GM23248 (cell line): ENCODE measurements around the gene KLHL41. TPM values are rescaled to one million over a fixed set of nuclear protein-coding genes. Genes with fewer than 3 reads are reported as not detected.
"Not testable (repeated sequence)": the region's sequence is repeated elsewhere in the genome, so short reads cannot be mapped to it uniquely, and the experiment has no call there.

Experiments used
- DNase-seq: peaks from one replicate; pipeline ENCODE4 v3.0.0-alpha.2; 2015
- H2AFZ ChIP-seq: fragments of 200-600 bp; sonication (generic); 2 replicates; pipeline ENCODE4 v1.6.1; 2016; ENCODE audit warnings: antibody characterized with exemption
- H3F3A ChIP-seq: fragments of 200-600 bp; sonication (generic); 2 replicates; pipeline ENCODE4 v1.6.1; 2016; ENCODE audit warnings: mild to moderate bottlenecking, antibody characterized with exemption, mixed run types; ENCODE audit not compliant: insufficient read depth
- H3K27ac ChIP-seq: fragments of 200-600 bp; sonication (generic); 2 replicates; pipeline ENCODE4 v1.5.1; 2016; ENCODE audit warnings: mild to moderate bottlenecking
- H3K27me3 ChIP-seq: fragments of 200-600 bp; sonication (generic); replicated peaks from 2 replicates; pipeline ENCODE4 v1.6.1; 2016; ENCODE audit warnings: mild to moderate bottlenecking; ENCODE audit not compliant: insufficient read depth
- H3K36me3 ChIP-seq: fragments of 200-600 bp; sonication (generic); 2 replicates; pipeline ENCODE4 v1.6.1; 2016; ENCODE audit warnings: low read depth, mild to moderate bottlenecking
- H3K4me1 ChIP-seq: fragments of 200-600 bp; sonication (generic); 2 replicates; pipeline ENCODE4 v1.6.1; 2016; ENCODE audit warnings: mild to moderate bottlenecking; ENCODE audit not compliant: insufficient read depth
- H3K4me2 ChIP-seq: fragments of 200-600 bp; sonication (generic); one replicate; pipeline ENCODE4 v1.6.1; 2016; ENCODE audit warnings: mild to moderate bottlenecking; ENCODE audit not compliant: unreplicated experiment
- H3K4me3 ChIP-seq: fragments of 200-600 bp; sonication (generic); 2 replicates; pipeline ENCODE4 v1.5.1; 2016; ENCODE audit warnings: mild to moderate bottlenecking
- H3K79me2 ChIP-seq: fragments of 200-600 bp; sonication (generic); 2 replicates; pipeline ENCODE4 v1.6.1; 2016; ENCODE audit warnings: mild to moderate bottlenecking; ENCODE audit not compliant: insufficient read depth
- H3K9ac ChIP-seq: fragments of 200-600 bp; sonication (generic); 2 replicates; pipeline ENCODE4 v1.6.1; 2016; ENCODE audit warnings: mild to moderate bottlenecking
- H3K9me2 ChIP-seq: fragments of 200-600 bp; sonication (generic); 2 replicates; pipeline ENCODE4 v1.6.1; 2016; ENCODE audit warnings: mixed run types, mild to moderate bottlenecking, moderate library complexity; ENCODE audit not compliant: insufficient read depth
- H3K9me3 ChIP-seq: fragments of 200-600 bp; sonication (generic); one replicate; pipeline ENCODE4 v1.6.1; 2017; ENCODE audit warnings: low read depth
- H4K20me1 ChIP-seq: fragments of 200-600 bp; sonication (generic); 2 replicates; pipeline ENCODE4 v1.6.0; 2016; ENCODE audit not compliant: insufficient read depth
- EZH2 ChIP-seq: fragments of 200-600 bp; sonication (generic); IDR thresholded peaks from 2 replicates; pipeline ENCODE4 v1.6.1; 2018; ENCODE audit warnings: antibody characterized with exemption, mild to moderate bottlenecking; ENCODE audit not compliant: insufficient read depth, poor library complexity, severe bottlenecking
- EZH2phosphoT487 ChIP-seq: fragments of 200-600 bp; sonication (generic); IDR thresholded peaks from 2 replicates; pipeline ENCODE4 v1.6.1; 2018; ENCODE audit warnings: antibody characterized with exemption, moderate library complexity, mild to moderate bottlenecking, low read depth; ENCODE audit not compliant: insufficient read depth
- WGBS, 2 experiments: methylation state at CpG; one replicate each; pipeline ENCODE4 v1.1.6; 2015 to 2017; ENCODE audit warnings: low lambda C conversion rate in 2 of 2, low coverage in 1 of 2; ENCODE audit errors: missing lambda C conversion rate in 2 of 2; 5-methylcytosine and 5-hydroxymethylcytosine counted together
- in situ Hi-C: fragments of 300-500 bp; cut with MboI; formaldehyde crosslinking; loops from 2 replicates; pipeline ENCODE4 v1.15.0; 2020
- polyA plus RNA-seq: library from polyadenylated mRNA; unstranded; fragments of >200 nt; fragmentation: Nextera tagmentation; extraction: Ambion mirVana; gene quantifications from 2 replicates; pipeline ENCODE4 v1.2.1, GENCODE V29; 2016
- total RNA-seq: library from RNA; depleted of rRNA; stranded (reverse); fragments of >200 nt; shearing (Covaris generic); gene quantifications from 2 replicates; pipeline ENCODE4 v1.2.3, GENCODE V29; 2014

The KLHL41 gene
- total and polyA plus RNA-seq, 2 experiments from 2014 or later = 0.11 TPM

GRCh38 chr2:169565686-169566085, 56.2 kb downstream of the KLHL41 start:
- in situ Hi-C loops = no loop called here
- Histone ChIP-seq H3K27me3 (no peaks in the 10 kb centered on the region), H3K27ac (no peak overlapping the region), H3K4me2 (no peak overlapping the region), H3K4me1 (no peaks in the 10 kb centered on the region), H3K4me3 (no peak overlapping the region), H3K9me2 (no peaks in the 10 kb centered on the region), H3K9ac (no peak overlapping the region), H3K9me3 (no peaks in the 10 kb centered on the region), H2AFZ (no peak overlapping the region), H3K79me2 (peaks cover 18% of the 10 kb centered on the region), H3F3A (no peaks in the 10 kb centered on the region), H3K36me3 (0 out of 2 replicates have a peak, but pooled peaks cover 6% of the 10 kb centered on the region), H4K20me1 (no peaks in the 10 kb centered on the region)
- no peak for DNase-seq
- TF ChIP-seq EZH2phosphoT487 (no peak), EZH2 (no peak)
- 98 to 100% methylated on average over 1 of the region's 1 CpG for WGBS, 2 experiments

DNA sequence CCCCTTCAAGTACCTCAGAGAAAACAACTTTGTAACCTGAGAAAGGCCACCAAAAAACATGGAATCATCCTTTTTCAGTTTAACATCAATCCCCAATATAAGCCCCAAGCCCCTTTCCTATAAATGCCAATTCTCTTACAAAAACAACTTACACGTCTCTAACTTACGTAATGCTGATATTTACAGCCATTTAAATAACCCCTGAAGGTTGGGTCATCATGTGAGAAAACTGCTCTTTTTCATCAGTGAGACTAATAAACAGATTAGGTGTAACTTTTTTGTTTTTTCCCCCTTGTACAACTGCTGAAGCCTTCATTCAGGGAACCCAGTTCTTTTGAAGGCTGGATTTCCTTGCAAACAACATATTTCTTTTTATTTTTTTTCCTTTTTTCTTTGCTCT, 60.4 kb downstream of the KLHL41 start:
- H3K36me3 ChIP-seq = no peaks in the 10 kb centered on the region
- no peaks in the 10 kb centered on the region for H3K9me3 ChIP-seq
- peaks cover 10% of the 10 kb centered on the region for H3K4me1 ChIP-seq
- H2AFZ ChIP-seq = no peak overlapping the region
- no peaks in the 10 kb centered on the region for H3K9me2 ChIP-seq
- H4K20me1 ChIP-seq = no peaks in the 10 kb centered on the region
- TF ChIP-seq EZH2 (no peak), EZH2phosphoT487 (no peak)
- peaks cover 48% of the 10 kb centered on the region for H3K79me2 ChIP-seq
- no peak overlapping the region for H3K9ac ChIP-seq
- no peak overlapping the region for H3K4me3 ChIP-seq
- no peaks in the 10 kb centered on the region for H3F3A ChIP-seq
- no peak overlapping the region for H3K4me2 ChIP-seq
- in situ Hi-C loops = no loop called here
- H3K27me3 ChIP-seq = no peaks in the 10 kb centered on the region
- no peak for DNase-seq
- 90 to 97% methylated on average over 2 of the region's 2 CpGs for WGBS, 2 experiments
- H3K27ac ChIP-seq = no peak overlapping the region

DNA sequence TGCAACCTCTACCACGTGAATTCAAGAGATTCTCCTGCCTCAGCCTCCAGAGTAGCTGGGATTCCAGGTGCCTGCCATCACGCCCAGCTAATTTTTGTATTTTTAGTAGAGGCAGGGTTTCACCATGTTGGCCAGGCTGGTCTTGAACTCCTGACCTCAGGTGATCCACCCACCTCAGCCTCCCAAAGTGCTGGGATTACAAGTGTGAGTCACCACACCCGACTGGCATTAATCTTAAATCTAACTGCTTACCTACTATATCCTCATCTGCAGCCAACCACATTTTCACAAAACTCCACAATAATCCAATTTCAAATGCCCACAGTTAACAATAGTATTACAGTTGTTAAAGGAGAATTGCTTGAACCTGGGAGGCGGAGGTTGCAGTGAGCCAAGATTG, 61.2 kb downstream of the KLHL41 start:
- H3K27me3 ChIP-seq, H3K4me2 ChIP-seq, H2AFZ ChIP-seq, DNase-seq, H3K36me3 ChIP-seq, H3K9me2 ChIP-seq, H4K20me1 ChIP-seq, H3F3A ChIP-seq, H3K9ac ChIP-seq, H3K27ac ChIP-seq, H3K9me3 ChIP-seq, in situ Hi-C loops, H3K4me3 ChIP-seq, H3K4me1 ChIP-seq: not testable (repeated sequence)
- peaks cover 48% of the 10 kb centered on the region for H3K79me2 ChIP-seq
- WGBS, 2 experiments = 91 to 92% methylated on average over 4 of the region's 4 CpGs

DNA sequence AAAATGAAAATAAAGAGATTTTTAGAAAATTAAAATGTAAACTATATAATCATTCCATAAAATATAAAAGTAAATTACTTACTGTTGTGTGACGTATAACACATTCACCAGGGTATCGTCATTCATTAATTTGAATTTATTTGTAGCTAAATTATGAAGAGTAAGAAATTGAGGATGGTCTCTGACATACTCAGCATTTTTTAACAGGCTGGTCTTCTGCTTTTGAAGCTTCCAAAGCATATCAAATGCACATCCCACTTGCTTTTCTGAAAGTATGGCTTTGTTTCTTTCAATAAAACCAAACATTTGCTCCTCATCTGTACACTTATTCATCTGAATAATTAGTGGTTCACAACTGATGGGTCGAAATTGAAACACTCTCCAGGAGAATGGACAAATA, 62.1 kb downstream of the KLHL41 start:
- Histone ChIP-seq H3K79me2 (peaks cover 48% of the 10 kb centered on the region), H3K9me3 (no peaks in the 10 kb centered on the region), H3K4me1 (peaks cover 10% of the 10 kb centered on the region), H3K36me3 (no peaks in the 10 kb centered on the region), H3F3A (no peaks in the 10 kb centered on the region), H3K4me2 (peak overlapping the region; percentile 94), H3K9ac (no peak overlapping the region), H3K9me2 (no peaks in the 10 kb centered on the region), H4K20me1 (no peaks in the 10 kb centered on the region), H3K4me3 (no peak overlapping the region), H3K27me3 (no peaks in the 10 kb centered on the region), H3K27ac (no peak overlapping the region), H2AFZ (no peak overlapping the region)
- DNase-seq = no peak
- no peak for TF ChIP-seq EZH2
- no peak for TF ChIP-seq EZH2phosphoT487
- in situ Hi-C loops = no loop called here
- 79 to 83% methylated on average over 3 of the region's 3 CpGs for WGBS, 2 experiments

- Histone ChIP-seq H3K79me2 (peaks cover 48% of the 10 kb centered on the region), H3K36me3 (no peaks in the 10 kb centered on the region), H3K4me2 (peak overlapping the region; percentile 94), H2AFZ (no peak overlapping the region), H3K9me2 (no peaks in the 10 kb centered on the region), H3K27me3 (no peaks in the 10 kb centered on the region), H4K20me1 (no peaks in the 10 kb centered on the region), H3K4me3 (0 out of 2 replicates have a peak overlapping the region, but pooled peaks have one; percentile 2), H3K4me1 (peaks cover 10% of the 10 kb centered on the region), H3K27ac (no peak overlapping the region), H3K9ac (peak overlapping the region; percentile 81; the same call in 1 of the 2 replicates), H3K9me3 (no peaks in the 10 kb centered on the region), H3F3A (no peaks in the 10 kb centered on the region)
- no peak for TF ChIP-seq EZH2phosphoT487
- no peak for TF ChIP-seq EZH2
- WGBS, 2 experiments = 47 to 68% methylated on average over 1 of the region's 1 CpG
- no peak for DNase-seq
- in situ Hi-C loops = no loop called here
Observed at GRCh38 chr2:169572189-169572588, 62.7 kb downstream of the KLHL41 start.
